HG02981 (cell line): Measurements from ENCODE around the gene KCNQ2.

Source experiments
- ATAC-seq: cut with Tn5 transposase; IDR thresholded peaks from one replicate; pipeline ENCODE4 v1.9.1; 2021; ENCODE audit warnings: mild to moderate bottlenecking, moderate library complexity; ENCODE audit not compliant: unreplicated experiment

KCNQ2 gene

DNA sequence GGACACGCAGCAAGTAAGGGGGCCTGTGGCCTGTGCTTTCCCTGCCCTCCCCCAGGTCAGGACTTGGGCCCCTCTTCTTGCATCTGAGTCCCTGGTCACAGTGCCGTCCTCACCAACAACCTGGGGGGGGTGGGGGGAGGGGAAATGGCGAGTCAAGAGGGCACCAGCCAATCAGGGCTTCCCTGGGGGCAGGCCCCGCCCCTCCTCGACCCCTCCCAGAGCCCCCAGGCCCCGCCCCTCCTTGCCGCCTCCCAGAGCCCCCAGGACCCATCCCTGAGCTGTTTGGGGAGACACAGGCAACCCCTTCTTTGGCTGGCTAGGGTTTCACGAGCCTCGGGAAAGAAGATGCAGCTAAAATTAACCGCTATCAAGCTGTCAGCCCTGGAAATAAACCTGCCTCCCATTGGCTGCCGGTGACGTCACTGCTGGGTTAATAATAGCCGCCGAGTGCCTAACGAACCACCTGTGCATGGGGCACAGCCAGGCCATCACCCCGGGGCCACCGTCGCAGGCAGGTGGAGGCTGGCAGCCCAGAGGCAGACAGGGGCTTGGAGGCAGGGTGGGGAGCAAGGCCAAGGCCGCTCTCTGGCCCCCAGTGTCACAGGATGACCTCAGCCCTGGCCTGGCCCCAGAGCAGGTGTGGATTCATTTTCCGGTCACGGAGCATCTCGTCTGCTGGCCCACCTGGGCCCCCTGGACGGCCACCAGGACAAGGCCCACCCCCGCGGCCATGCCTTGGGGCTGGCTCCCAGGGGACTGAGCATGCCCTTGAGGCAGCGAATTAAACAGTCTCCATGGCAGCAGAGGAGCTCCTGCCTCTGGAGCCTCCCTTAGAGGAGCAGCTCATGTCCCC, 29.6 kb upstream of the KCNQ2 start:
- no peak for ATAC-seq

DNA sequence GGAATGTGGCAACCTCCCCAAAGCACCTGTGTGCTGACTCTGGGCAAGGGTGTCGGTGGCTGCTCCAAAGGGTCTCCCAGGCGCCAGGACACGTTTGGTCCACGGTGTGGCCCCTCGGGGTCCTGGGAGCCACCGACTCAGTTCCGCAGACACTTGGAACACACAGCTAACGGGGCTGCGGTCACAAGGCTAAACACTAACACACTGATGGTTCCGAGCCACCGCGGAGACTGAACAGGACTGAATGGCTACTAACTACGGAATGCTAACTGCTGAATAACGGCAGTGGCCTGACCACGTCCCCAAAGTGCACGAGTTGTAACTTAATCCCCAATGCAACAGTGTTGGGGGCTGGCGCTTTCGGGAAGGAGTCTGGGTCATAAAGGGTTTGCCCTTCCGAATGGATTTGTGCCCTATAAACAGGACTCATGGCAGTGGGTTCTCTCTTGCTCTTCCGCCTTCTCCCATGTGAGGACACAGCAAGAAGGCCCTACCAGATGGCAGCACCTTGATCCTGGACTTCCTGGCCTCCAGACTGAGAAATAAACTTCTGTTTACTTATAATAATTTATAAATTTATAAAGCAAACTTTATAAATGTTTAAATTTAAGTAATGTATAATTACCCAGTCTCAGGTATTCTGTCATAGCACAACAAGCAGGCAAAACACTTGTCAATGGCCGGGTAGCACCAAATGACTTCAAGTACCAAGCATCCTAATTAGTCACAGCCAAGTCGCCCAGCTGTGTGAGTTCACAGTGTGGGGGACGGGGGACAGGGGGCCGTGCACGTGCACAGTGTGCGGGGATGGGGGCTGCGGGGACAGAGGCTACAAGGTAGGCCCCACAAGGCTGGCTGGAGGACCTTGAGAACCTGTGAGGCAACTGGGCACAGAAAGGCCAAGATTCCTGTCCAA, 28.7 kb upstream of the KCNQ2 start:
- ATAC-seq = no peak

DNA sequence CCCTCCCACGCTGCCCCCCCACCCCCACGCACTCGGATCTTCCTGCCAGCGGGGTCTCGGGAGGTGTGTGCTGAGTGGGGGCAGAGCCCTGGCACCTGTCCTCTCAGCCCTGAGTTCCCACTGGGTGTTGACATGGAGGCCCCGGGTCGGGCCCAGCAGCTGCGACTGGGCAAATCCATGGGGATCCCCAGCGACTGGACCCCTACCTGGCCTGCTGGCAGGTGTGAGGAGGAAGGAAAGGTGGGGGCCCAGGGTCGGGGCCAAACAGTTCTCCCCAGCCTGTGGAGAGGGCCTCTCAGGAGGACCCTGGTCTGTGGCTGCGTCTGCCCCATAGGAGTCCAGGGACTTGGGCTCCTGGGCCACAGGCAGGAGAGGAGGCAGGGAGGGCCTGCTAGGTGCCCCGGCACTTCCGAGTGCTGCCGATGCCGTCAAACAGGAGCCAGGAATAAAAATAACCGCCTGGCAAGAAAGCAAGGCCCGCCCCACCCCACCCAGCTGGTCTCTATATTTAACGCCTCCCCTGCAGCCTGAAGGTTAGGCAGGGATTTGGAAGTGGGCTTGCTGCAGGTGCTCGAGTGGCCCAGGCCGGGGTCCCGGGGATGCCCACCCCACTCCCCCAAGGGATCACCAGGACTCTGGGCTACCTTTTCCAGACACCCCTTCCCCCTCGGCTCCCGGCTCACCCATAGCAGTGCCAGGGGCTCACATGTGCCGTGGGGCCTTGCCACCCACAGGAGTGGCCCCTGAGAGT, 27.9 kb upstream of the KCNQ2 start:
- ATAC-seq = no peak

DNA sequence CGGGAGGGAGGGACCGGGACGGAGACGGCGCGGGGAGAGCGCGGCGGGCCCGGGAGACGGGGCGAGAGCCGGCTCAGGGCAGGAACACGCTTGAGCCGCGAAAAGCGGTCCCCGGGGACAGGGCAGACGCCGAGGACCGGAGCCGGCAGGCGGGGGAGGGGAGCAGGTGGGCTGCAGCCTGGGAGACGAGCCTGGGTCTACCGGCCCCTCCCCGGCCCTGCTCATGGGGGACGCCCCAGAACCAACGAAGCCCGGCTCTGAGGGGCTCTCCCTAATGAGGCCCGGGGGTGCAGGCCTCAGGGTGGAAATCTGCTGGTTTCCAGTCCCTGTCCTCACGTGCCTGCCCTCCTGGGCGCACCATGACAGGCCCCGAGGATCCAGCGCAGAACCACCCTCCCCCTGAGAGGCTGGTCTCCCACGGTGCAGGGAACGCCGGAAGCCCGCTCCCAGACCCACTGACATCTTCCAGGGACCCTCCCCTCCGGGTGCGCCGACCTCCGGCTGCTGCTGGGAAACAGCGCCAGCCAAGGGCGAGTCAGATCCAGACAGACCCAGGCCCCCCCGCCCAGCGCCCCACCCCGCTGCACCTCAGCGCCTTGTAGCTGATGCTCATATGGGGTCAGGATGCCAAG, 27.0 kb upstream of the KCNQ2 start:
- no peak for ATAC-seq

DNA sequence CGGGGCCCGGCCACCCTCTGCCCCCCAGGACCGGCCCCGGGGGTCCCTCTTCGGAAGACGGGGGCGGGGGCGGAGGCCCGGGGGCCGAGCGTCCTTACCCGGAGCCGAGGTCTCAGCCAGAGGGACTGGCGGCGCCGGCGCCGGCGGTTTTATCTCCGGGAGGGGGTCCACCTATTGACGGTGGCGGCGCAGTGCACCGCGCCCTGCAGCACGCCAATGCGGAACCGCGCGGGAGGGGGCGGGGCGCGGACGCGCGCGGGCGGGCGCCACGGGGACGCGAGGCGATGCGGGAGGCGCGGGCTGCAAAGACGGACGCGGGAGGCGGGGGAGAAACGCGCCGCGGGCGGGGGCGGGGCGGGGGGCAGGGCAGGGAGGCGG, 26.5 kb upstream of the KCNQ2 start, which contains the start of gene EEF1A2:
EEF1A2 (minus strand) TSS at position 124 of the 378 bp plus-strand sequence. CDS start 1,320 bp downstream, outside the sequence.
- no peak for ATAC-seq

DNA sequence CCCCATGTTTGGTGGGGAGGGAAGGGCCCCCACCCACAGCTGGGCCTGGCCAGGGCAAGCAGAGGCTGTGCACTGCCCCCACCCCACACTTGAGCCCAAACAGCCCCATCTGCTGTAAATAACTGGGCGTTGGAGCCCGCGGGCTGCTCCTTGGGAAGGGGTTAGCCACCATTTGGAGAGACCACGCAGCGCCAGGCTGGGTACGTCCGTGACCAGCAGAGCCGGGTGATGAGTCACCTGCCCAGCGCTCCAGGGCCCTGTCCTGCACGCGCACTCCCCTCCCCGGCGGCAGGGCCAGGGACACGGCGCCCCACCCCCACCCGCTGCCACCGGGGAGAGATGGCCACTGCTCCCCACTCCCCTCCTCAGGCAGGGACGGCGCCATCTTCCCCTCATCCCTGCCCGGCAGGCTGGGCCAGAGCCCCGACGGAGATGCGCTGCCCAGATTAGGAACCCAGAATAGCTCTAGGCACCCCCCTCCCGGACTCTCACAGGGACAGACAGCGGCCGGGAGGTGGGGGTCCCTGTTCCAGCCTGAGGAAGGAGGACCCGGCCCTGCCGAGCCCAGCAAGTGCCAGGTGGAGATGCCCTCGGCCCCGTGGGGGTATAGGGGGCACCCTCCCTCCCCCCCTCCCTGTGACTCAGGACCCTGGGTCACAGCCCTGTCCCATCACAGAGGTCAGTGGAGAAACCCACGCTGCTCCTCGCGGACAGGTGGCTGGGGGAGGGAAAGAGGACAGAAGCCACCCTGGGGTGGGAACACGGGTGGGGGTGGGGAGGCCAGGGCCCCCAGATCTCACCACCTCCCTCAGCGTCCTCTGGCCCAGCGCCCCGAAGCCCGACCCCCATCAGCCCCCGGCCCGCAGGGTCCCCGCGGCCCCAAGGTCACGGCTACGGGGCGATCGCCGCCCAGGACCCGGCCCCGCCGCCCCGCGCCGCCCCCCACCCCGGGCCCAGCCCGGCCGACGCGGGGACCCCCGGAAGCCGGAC, 25.8 kb upstream of the KCNQ2 start:
- no peak for ATAC-seq

DNA sequence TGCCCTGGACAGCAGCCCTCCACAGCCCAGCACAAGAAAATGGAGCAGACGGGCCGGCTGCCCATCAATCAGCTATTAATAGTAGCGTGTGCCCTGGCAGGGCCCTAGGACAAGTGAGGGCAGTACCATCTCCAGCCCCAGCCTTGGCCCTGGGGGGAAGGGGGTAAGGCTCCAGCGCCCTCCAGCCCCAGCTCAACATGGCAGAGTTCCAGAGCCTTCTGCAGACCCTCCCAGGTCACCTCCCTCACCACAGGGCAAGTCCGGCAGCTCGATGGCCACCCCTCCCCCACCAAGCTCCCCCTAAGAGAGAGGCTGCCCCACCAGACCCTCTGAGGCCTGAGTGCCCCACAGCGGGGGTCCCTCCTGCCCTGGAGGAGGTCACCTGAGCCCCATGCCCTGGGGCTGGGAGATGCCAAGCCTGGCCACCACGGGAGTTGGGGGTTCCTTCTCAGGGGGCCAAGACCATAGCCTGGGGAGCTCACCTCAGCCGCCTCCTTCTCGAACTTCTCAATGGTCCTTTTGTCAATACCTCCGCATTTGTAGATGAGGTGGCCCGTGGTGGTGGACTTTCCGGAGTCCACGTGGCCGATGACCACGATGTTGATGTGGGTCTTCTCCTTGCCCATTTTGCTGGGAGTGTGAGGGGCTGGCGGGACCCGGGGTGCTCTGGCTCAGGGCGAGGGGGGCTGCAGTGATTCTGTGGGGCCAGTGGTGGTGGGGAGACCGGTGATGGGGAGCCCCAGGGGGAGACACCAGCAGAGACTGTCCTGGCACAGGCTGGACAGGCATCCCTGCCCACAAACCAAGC, 24.9 kb upstream of the KCNQ2 start:
- ATAC-seq = no peak

DNA sequence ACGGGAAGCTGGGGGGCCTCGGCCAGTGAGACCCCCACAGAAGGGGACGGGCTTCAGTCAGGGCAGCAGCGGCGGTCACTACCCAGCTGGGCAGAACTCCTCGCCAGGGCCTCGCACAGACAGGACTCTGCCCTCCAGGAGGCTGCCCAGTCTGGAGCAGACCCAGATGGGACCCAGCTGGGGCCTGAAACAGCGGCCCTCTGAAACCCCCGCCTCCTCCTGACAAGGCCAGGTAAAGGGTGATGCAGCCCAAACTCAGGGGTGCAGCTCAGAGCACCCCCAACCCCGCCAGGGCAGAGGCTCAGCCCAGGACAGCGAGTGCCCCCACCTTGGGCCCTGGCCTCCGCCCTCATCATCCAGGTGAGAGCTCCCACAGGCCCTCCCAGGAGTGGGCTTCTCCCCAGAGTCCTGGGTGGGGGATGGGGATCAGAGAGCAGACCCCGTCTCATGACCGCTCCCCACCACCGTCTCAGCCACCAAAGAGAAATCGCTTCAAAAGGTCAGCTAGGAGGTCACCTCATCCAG, 24.2 kb upstream of the KCNQ2 start:
- no peak for ATAC-seq

DNA sequence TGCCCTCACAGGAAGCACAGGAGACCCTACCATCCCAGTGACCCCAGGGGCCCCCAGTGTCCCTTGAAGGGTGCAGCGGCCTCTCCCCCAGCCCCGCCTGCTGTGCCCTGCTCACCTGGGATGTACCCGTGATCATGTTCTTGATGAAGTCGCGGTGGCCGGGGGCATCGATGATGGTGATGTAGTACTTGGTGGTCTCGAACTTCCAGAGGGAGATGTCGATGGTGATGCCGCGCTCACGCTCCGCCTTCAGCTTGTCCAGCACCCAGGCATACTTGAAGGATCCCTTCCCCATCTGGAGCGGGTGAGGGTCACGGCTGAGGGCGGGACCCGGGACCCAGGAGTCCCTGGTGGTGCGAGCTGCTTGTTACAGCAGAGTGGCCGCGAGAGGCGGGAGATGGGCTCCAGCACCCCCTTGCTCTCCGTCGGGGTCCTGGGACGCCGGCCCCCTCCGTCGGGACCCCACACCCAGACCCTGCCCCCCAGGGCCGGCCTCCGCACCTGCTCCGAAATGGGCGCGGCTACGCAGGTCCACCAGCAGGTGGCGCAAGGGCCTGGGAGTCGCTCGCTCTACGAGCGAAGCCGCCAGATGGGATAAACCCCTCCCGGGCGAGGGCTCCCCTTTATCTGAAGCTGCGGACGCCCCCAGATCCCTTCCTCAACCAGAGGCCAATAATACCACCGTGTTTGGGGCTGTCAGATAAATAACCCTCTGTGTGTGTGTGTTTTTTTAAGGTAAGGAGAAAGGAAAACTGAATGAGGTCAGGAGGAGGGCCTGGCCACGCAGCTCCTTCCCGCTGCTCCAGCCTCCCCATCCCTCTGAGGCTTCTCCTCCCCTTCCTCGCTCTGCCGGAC, 23.5 kb upstream of the KCNQ2 start:
- ATAC-seq = no peak

DNA sequence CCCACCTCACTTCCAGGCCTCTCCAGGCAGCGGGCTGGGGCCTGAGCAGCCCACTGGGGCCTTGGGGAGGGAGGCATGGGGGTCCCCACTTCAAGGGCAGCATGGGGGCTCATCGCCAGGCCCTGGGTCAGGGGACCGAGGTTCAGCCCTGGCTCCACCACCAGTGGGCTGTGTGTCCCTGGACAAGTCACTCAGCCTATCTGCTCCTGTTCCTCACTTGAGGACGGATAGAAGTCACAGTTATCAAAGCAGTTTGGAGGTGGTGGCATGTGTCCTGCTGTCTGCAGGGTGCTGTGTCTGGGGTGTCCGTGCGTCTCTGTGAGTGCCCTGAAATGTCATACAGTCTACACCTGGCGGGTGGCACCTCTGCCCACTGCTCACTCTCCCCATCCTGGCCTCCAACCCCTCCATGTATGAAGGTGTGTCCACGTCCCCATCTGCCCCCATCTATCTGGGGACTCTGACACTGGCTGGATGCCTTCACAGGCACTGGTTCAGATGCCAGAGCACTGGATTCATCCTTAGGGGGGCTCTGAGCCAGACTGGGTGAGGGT, 22.8 kb upstream of the KCNQ2 start:
- ATAC-seq = no peak

DNA sequence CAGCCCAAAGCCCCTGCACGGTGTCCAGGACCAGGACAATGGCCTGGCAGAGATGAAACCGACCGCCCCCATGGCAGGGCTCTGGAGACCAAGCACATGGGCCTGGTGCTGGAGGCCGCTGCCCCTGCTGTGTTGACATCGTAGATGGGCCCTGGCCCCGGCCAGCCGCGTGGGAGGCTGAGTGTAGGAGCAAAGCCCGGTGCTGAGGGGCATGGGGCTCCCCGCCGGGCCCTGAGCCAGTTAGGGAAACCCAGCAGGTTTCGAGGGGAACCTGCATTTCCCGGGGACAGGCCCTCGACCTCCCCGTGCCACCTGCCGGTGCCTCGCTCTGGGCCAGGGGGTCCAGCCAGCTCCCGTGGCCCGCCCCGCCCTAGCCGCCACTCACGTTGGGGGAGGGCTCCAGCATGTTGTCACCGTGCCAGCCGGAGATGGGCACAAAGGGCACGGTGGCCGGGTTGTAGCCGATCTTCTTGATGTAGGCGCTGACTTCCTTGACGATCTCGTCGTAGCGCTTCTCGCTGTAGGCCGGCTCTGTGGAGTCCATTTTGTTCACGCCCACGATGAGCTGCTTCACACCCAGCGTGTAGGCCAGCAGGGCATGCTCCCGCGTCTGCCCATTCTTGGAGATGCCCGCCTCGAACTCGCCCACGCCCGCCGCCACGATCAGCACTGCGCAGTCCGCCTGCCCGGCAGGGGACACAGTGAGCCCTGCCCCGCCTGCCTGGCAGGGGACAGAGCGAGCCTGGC, 22.1 kb upstream of the KCNQ2 start:
- no peak for ATAC-seq

DNA sequence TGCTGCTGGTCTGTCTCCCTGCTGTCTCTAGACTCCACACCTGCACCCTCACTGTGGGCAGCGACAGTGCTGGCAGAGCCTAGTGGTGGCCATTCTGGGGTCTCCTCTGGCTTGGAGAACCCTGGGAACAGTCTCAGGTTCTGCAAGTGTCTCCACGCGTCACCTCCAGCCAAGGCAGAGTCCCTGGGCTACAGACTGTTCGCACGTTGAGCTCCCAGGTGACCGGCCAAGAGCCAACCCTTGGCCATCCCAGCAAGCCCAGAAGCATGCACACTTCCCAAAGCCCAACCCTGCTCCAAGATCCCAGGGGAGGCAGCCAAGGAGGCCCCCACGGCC, 21.6 kb upstream of the KCNQ2 start:
- ATAC-seq = no peak

DNA sequence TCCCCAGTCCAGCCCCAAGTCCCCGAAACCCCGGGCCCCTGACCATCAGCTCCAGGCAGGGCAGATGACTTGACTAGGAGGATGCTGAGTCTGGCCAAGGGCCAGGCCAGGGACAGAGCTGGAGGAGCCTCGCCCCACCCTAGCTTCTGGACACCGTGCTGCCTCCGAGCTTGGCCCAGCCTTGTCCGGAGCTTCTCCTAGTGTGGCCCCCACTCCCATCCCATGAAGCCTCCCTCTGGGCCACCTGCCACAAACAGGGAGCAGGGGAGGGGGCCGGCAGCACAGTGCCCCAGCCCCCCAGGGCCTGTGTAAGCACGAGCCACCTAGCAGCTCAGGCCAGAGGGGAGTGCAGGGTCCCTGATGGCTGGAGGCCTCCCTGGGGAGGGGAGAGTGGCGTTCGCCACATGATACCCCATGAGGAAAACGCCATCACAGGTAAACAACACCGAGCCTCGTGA, 21.1 kb upstream of the KCNQ2 start:
- ATAC-seq = no peak

DNA sequence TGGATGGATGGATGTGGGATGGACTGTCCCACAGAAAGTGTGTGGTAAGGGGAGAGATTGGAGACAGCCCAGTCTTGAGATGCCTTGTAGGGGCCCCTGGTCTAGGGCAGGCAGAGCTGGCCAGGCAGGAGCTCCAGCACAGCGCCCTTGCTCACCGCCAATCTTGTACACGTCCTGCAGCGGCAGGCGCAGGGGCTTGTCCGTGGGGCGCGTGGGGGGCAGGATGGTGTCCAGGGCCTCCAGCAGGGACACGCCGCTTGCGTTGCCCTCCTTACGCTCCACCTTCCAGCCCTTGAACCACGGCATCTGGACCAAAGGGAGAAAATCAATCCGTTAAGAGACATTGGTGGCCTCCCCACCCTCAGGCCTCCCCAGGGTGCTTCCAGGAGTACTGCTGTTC, 20.5 kb upstream of the KCNQ2 start:
- no peak for ATAC-seq

DNA sequence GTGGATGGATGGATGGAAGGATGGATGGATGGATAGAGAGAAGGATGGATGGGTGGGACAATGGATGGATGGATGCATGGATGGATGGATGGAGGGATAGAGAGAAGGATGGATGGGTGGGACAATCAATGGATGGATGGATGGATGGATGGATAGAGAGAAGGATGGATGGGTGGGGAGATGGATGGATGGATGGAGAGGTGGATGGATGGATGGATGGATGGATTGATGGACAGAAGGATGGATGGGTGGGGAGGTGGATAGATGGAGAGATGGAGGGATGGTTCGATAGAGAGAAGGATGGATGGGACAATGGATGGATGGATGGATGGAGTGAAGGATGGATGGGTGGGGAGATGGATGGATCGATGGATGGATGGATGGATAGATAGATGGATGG, 20.1 kb upstream of the KCNQ2 start:
- ATAC-seq = no peak

DNA sequence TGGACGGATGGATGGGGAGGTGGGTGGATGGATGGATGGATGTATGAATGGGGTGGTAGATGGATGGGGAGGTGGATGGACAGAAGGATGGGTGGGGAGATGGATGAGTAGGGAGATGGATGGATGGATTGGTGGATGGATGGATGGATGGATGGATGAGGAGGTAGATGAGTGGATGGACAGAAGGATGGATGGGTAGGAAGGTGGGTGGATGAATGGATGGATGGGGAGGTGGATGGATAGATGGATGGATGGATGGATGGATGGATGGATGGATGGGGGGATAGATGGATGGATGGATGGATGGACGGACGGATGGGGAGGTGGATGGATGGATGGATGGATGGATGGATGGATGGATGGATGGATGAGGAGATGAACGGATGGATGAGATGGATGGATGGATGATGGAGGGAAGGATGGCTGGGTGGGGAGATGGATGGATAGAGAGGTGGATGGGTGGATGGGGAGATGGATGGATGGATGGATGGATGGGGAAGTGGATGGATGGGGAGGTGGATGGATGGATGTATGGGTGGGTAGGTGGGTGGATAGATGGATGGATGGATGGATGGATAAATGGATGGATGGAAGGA, 19.3 kb upstream of the KCNQ2 start:
- no peak for ATAC-seq
